Posterior vena cava (tissue), 2 donors: ENCODE data around the gene TASOR. TPM values are rescaled to one million over a fixed set of nuclear protein-coding genes. Genes with fewer than 3 reads are reported as not detected.
A peak's percentile ranks its signal among the peaks of the same experiment; 100 is the strongest.

Source experiments
- DNase-seq: peaks from one replicate; pipeline ENCODE4 v3.0.0-alpha.2; 2020; ENCODE audit warnings: low spot score
- intact Hi-C, 2 donors: fragments of 100-400 bp; cut with DNase I; formaldehyde crosslinking; loops; one replicate each; pipeline versions ENCODE4 v1.14.1 to v1.14.2; 2022 to 2023
- total RNA-seq, 2 donors: library from RNA; stranded (reverse); fragmentation: NEBNext Ultra II Directional; extraction: Animal tissue kit (Norgen Biotek cat#: 25700); gene quantifications; one replicate each; pipeline ENCODE4 v1.2.1, GENCODE V29; 2021
- donor health status: DM: yes; HTN: yes; CAD: no.
- donor health status: DM: yes; HTN: yes; CAD: no.

TASOR gene
- total RNA-seq, 2 donors from 2014 or later, result 52.1 to 63.7 TPM

DNA sequence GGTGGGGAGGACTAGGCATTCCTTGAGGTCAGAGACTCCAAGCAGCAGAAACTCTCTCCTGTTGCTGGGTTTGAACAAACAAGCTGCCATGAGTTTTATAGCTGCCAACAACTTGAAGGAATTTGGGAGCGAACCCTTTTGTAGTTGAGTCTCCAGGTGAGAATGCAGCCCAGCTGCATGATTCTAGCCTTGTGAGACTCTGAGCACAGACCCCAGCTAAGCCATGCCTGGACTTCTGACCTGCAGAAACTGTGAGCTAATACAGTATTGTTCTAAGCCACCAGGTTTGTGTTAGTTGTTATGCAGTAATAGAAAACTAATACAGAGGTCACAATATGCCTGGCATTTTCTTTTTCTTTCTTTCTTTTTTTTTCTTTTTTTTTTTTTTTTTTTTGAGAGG lies 6.2 kb upstream of the TASOR start:
- no peak for DNase-seq
- intact Hi-C loops, result no loop called here

DNA sequence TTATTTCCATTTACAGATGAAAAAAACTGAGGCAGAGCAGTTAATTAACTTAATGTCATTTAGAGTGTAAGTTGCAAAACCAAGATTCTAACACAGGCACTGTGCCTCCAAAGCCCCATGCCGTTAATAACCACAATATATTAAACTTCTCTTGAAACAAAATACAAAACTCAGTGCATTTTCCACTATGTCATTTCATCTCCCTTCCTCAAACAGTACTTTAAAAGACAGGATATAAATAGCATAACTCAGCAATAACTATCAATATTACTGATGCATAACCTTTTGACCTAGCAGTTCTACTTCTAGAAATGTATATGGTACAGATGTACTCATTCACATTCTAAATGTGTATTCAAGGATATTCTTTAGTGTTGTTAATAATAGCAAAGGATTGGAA lies 5.1 kb upstream of the TASOR start:
- intact Hi-C loops, result no loop called here
- DNase-seq, result no peak

DNA sequence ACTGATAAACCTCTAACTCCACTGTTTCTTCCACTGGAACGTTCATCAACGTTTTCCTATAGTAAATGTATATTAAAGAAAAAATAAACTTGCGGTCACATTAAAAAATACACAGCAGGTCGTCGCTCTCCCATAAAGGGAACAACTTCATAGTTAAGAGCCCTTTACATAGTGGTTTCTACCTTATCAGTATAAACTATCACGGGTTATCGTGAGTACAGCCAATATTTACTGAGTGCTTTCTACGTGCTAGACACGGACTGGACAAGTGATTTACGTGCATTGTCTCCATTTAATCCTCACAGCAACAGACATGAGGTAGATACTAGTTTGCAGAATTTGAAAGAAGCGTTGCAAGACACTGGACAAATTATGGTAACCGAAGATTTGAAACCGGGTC lies 964 bp upstream of the TASOR start:
- no peak for DNase-seq
- intact Hi-C loops, result no loop called here

DNA sequence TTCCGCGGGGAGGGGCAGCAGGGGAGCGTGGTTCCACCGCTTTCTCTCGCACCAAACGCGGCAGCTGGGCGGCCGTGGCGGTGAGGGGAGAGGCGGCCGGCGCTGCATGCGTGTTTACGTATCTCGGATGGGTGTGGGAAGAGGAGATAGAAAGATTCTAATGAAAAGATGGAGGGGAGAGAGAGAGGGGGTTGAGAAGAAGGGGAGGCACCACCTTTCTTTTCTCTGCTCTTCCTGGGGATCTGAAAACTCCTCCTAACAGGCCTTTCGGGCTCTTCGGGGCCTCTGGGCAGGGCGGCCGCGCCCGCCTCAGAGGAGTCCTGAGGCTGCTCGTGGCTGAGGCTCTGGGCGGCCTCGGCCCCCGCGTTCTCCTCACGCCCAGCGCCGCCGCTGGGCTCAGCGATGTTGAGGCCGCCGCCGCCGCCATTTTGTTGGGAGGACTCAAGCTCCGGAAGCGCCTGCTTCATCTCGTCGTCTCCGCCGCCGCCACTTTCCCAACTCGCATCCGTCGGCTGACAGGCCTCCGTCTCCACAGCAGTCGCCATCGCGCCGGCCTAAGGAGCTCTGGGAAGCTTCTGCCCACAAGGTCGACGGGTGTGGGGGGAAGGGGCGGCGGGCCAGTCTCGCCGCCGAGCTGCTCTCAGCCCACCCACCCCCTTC lies 473 bp downstream of the TASOR start:
- intact Hi-C loops, result no loop called here
- peak; percentile 92 for DNase-seq

DNA sequence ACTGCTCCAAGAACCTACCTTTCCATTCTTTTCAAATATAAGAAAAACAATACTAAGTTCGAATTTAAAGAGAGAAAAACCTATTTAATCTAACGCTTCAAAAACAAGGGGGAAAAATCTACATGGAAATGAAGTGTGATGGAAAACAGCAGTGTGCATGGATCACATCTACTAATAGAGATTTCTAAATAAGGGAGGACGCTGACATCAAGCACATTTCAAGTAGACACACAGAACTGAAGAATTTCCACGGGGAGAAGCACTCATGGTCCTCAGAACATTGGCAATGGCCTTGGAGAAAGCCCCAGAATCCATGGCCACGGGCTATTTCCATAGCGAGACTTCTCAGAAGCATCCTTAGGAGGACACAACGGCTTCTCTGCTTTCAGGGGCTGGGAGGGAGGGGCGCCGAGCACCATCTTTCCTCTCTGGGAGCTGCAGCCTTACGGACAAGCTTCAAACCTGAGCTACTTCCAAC lies 1.0 kb downstream of the TASOR start:
- intact Hi-C loops, result no loop called here

DNA sequence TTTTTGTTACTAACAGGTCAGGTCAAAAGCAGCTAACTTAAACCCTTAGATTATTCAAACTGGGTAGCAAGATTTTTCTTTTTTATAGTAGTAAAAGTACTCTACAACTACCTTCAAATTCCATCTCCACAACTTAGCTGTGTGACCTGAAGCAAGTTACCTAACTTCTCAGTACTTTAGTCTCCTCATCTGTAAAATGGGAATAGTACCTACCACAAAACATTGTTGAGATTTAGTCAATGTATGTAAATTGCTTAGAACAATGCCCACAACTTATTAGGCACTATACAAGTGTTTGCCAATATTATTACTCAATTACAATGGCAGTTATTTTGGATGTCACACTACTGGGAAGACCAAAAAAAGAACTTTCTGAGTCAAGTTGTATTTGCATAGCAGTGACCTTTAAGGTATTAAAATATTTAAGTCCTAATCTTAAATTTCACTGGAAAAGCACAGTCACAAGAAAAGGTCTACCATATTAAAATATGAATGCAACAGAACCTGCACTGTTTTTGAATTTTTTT lies 2.9 kb downstream of the TASOR start:
- no peak for DNase-seq
- intact Hi-C loops, result no loop called here

More for the DNA sequence above, 1.0 kb downstream of the TASOR start:
- DNase-seq, result no peak

DNA sequence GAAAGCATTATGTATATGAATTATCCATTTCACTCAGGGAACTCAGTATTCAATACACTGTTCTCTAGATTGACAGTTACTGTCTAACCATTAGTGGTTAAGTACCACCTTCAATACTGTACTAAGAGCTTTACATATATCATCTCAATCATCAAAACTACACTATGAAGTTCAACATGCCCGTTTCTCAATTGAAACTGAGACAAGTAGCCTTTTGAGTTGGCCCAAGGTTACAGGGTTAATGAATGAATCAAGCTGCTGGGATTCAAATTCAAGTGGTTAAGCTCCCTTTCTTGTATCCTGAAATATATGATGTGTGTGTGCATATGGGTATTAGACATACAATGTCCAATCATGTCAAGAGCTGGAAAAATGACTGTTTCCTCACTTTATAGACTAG lies 5.8 kb downstream of the TASOR start:
- no peak for DNase-seq
- intact Hi-C loops, result no loop called here

DNA sequence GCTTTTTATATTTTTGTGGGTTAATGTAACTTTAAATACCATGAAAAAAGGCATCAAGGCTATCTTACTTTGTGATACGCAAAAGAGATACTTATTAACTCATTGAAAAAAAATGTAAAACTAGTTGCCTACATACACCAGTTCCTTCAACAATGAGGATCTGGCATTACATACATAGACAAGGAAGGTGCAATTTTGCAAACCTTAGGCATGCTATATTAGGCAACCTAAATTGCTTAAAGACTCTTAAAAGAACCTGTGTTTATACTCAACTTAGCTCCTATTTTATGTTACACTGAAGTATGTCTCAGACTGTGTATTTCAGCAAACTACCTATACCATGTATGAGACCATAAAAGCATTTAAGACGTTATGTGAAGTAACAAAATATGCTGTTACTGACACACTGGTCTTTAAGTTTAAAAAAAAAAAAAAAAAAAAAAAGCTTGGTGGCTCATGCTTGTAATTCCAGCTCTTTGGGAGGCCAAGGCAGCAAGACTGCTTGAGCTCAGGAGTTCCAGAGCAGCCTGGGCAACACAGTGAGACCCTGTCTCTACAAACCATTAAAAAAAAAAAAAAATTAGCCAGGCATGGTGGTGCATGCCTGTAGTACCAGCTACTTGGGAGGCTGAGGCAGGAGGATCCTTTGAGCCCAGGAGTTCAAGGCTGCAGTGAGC lies 9.1 kb downstream of the TASOR start:
- intact Hi-C loops, result no loop called here
- DNase-seq, result no peak

DNA sequence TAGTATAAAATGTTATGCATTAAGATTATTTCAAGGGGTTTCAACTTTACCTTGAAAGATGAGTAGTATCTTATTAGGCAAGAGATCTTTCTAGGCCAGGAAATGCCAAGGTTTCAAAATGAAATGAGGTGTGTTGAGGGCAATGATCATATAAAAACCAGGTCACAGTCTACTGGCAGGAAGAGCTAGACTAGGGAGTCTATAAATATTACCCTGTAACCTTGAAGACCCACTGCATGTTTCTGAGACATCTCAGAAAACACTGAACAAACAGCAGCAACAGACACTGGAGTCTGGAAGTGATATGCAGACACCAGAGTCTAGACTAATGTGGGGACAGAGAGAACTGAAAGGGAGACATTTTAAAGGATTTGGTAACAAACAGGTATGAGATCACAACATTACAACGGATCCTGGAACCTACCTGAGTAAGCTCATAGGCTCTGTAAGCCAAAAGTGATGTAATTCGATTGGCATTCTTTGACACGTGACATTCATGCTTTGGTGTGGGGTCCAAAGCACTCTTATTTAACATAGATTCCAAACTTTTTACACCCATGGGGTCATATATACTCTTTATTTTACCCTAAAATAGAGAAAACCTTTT lies 15.0 kb downstream of the TASOR start:
- intact Hi-C loops, result no loop called here
- DNase-seq, result no peak

DNA sequence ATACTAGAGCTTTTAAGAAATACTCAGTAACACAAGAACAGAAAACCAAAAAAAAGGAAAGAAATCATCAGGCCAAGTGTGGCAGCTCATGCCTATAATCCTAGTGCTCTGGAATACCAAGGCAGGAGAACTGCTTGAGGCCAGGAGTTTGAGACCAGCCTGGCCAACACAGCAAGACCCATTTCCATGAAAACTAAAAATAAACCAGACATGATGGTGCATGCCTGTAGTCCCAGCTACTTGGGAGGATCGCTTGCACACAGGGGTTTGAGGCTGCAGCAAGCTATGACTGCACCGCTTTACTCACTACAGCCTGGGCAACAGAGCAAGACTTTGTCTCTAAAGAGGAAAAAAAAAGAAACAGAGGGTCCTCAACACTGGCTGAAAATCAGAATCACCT lies 18.2 kb downstream of the TASOR start:
- no peak for DNase-seq
- intact Hi-C loops, result no loop called here

DNA sequence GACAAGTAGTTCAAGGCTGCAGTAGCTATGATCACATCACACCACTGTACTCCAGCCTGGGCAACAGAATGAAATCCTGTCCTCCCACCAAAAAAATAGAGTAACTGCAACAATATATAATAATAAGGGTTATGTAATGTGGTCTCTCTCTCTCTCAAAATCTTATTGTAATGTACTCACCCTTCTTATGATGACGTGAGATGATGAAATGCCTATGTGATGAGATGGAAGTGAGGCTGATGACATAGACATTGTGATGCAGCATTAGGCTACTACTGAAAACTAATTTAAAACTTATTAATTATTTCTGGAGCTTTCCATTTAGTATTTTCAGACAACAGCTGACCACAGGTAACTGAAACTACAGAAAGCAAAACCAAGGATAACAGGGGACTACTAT lies 27.4 kb downstream of the TASOR start:
- intact Hi-C loops, result no loop called here
- no peak for DNase-seq

DNA sequence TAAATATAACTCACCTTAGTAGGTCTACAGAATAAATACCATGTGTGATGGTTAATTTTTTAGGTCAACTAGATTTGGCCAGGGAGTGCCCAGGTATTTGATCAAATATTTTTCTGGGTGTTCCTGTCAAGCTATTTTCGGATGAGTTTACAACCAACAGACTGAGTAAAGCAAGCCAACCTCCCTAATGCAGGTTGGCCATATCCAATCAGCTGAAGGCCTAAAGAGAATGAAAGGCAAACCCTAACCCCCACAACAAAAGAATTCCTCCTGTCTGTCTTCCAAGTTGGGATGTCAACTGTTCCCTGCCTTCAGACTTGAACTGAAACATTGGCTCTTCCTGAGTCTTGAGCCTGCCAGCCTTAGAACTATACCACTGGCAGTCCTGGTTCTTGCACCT lies 28.6 kb downstream of the TASOR start:
- intact Hi-C loops, result no loop called here
- DNase-seq, result no peak

DNA sequence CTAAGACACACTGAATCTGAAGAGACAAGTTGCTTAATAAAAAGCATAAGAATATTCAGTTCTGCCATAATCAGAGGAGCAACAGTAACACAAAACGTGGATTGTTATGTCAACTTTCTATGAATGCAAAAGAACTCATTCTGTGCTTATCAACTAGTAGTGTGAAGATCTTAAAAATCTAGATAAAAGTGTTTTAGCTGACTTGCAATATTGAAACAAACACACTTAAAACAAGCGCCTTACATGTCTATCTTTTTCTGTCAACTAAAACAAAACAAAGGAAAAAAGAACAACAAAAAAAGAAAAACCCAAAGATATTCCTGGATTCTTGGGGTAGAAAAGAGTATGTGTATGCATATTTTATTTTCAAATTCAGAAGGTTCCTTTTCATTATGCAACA lies 37.7 kb downstream of the TASOR start:
- DNase-seq, result no peak
- intact Hi-C loops, result no loop called here

DNA sequence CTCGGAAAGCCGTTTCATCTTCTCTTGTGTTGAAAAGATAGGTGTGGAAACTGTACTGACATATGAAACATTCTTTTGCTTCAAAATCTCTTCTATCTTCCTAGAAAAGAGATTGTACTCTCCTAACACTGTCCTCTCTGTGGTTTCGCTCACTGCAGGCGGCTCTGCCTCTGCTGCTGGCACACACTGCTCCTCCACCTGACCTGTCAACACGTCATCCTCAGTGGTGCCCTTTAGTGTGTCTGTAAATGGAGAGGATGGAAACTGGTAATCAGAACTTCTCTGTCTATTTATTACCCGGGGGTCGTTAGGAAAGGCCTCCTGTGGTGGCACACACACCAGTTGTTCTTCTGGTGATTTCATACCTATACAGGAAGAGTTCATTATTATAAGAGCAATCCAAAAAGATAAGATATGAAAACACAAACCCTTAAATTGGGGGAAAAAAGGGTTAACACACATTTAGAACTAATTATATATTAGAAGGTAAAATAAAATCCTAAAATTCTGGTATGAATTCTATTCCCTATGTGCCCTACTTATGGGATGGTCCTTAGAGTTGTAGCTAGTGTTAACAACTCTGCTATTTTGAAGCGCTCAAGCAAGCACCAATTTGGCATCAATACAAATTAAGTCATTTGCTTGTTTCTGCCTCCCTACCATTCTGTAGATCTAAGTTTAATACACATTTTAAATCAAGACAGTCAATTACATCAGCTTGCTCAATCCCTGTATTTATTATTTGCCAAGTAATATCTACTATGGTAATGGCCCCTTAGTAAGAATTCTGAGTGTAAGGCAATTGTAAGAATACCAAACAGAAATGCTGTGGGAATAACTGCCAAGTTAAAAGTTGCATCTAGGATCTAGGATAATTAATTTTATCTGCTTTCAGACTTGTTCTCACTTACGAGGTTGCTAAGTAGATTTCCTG lies 49.2 kb downstream of the TASOR start:
- intact Hi-C loops, result no loop called here
- no peak for DNase-seq

Other genes starting within 250 kb of the TASOR start
- gene ERC2, start 214.8 kb downstream of the TASOR start, total RNA-seq, result under 1 TPM; 0.14 TPM
- gene CCDC66, start 126.1 kb downstream of the TASOR start, total RNA-seq, result 10 to 100 TPM; 25.5 to 26.3 TPM
- 10 to 100 TPM; 20.3 to 24.2 TPM for gene ARHGEF3, start 118.7 kb upstream of the TASOR start, total RNA-seq